ENCODE measurements around the gene BCLAF1. TPM values are rescaled to one million over a fixed set of nuclear protein-coding genes. Genes with fewer than 3 reads are reported as not detected.

Gene BCLAF1
- total and polyA plus RNA-seq, 9 of the 15 experiments (the other 6 are each of a cell fraction or from before 2014, with no cell fraction given), result 65.4 to 286 (median 165) TPM

DNA sequence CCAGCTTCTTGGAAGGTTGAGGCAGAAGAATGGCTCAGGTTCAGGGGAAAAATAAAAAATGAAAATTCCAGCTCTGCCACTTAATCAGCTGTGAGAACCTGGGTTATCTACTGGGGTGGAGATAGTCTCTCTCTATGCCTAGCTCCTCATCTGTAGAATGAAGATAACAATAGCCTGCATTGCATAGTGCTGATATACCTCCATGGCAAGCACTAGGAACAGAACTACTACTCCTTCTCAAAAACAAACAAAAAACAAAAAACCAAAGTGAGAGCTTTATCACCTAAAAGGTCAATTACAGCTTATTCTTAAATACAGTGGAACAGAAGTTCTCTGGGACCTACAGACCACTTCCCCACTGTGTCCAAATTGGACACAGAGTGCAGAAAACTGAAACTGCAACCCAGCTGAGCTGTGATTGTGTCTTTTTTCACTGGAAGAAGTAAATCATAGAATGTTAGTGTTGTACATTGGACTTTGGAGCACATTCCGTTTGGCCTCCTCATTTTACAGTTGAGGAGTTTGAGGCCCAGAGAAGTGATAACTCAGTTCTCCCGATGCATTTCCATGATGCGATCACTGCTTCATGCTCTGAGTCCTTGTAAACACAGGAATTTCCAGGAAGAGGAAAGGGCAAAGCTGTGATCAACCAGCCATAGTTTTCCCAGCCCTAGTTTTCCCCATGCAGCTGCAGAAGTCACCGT is 62.8 kb downstream of the BCLAF1 start (continued):
- TF ChIP-seq TFAM (CRISPR knock-in tag; conservative IDR thresholded peaks at IDR 0.05) (no peak), NFATC3 (IDR thresholded peaks at IDR 0.05) (peak; percentile 23; the same call in 1 of the 2 replicates), TSC22D4 (tag; IDR thresholded peaks at IDR 0.05) (no peak), GABPA (tag; conservative IDR thresholded peaks at IDR 0.05; ENCODE audit: low read depth) (no peak), SMAD1 (IDR thresholded peaks at IDR 0.05; ENCODE audit: low read depth, low read length, partially characterized antibody) (no peak), CAMTA2 (CRISPR knock-in tag; conservative IDR thresholded peaks at IDR 0.05) (0 out of 2 replicates have a peak, but pooled peaks have one; percentile 43), HDAC6 (IDR thresholded peaks at IDR 0.05; ENCODE audit: low read depth, low read length) (no peak), HNRNPL (IDR thresholded peaks at IDR 0.05; ENCODE audit: low read depth, low read length) (no peak), DEAF1 (CRISPR knock-in tag; IDR thresholded peaks at IDR 0.05) (no peak), BACH1 (tag; IDR thresholded peaks at IDR 0.05) (no peak), BCOR (IDR thresholded peaks at IDR 0.05) (peak; percentile 46; the same call in 1 of the 2 replicates), ESRRB (CRISPR knock-in tag; IDR thresholded peaks at IDR 0.05; ENCODE audit: borderline replicate concordance) (no peak), ZNF398 (CRISPR knock-in tag; IDR thresholded peaks at IDR 0.05) (no peak), PML (IDR thresholded peaks at IDR 0.05; ENCODE audit: low read length) (peak; percentile 92), MAX (CRISPR knock-in tag; IDR thresholded peaks at IDR 0.05) (no peak), TAF15 (IDR thresholded peaks at IDR 0.05; ENCODE audit: low read depth, low read length) (no peak), MAFG (tag; conservative IDR thresholded peaks at IDR 0.05) (no peak), NR3C1 (CRISPR knock-in tag; IDR thresholded peaks at IDR 0.05) (no peak), MYNN (IDR thresholded peaks at IDR 0.05) (peak; percentile 81; the same call in 1 of the 2 replicates), MYNN (CRISPR knock-in tag; IDR thresholded peaks at IDR 0.05) (no peak), MXD1 (CRISPR knock-in tag; IDR thresholded peaks at IDR 0.05; ENCODE audit: borderline replicate concordance, poor library complexity, severe bottlenecking) (no peak), POLR2B (IDR thresholded peaks at IDR 0.05; ENCODE audit: low read depth, partially characterized antibody) (no peak), ZNF282 (CRISPR knock-in tag; IDR thresholded peaks at IDR 0.05) (no peak), RBFOX2 (IDR thresholded peaks at IDR 0.05; ENCODE audit: low read depth, low read length) (no peak), XRCC5 (IDR thresholded peaks at IDR 0.05; ENCODE audit: low read depth, low read length) (no peak), C11orf30 (IDR thresholded peaks at IDR 0.05; ENCODE audit: low read depth) (no peak)
- TF ChIP-seq, protein P1, sequence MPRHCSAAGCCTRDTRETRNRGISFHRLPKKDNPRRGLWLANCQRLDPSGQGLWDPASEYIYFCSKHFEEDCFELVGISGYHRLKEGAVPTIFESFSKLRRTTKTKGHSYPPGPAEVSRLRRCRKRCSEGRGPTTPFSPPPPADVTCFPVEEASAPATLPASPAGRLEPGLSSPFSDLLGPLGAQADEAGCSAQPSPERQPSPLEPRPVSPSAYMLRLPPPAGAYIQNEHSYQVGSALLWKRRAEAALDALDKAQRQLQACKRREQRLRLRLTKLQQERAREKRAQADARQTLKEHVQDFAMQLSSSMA (CRISPR knock-in tag; IDR thresholded peaks at IDR 0.05), result no peak
